ENCODE results near the gene ERRFI1.

DNA sequence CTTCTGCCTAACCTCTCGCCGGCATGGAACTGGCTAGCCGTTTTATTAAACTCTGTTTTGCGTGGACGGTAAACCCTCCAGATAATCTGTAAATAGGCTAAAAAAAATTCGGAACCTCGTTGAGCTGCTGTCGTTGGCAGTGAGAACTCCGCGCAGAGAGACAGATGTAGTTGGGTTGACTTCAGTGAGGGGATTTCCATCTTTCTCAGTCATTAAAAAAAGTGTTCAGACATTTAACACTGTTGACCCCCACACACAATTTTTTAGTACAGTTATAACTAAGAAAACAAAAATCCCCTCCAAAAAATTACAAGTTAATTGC is 64.1 kb downstream of the ERRFI1 start:
- TF ChIP-seq EZH2 (IDR thresholded peaks at IDR 0.05; ENCODE audit: borderline replicate concordance, low read depth, low read length, poor library complexity, severe bottlenecking): no peak
- no peak for TF ChIP-seq CTCF (conservative IDR thresholded peaks at IDR 0.05; ENCODE audit: low read depth, low read length)

Data from A673 (cell line).